Effector memory CD8-positive, alpha-beta T cell (primary cell): ENCODE measurements around the gene PTPRF.

Experiments used
- ATAC-seq: fragments of 150-1000 bp; cut with Tn5 transposase; replicated peaks from 2 replicates; pipeline ENCODE4 v1.10.0; 2021; ENCODE audit warnings: mild to moderate bottlenecking, moderate library complexity
- DNase-seq, 3 experiments: peaks; one replicate each; pipeline ENCODE4 v3.0.0; 2021
- H3K27ac Mint-ChIP-seq, 2 donors: one replicate each; pipeline ENCODE4 v1.8.0; 2022; ENCODE audit warnings: mild to moderate bottlenecking in 2 of 2, mixed read lengths in 2 of 2, moderate library complexity in 2 of 2
- H3K27me3 Mint-ChIP-seq, 2 donors: one replicate each; pipeline ENCODE4 v1.8.0; 2022; ENCODE audit warnings: mixed read lengths in 2 of 2
- H3K36me3 Mint-ChIP-seq: one replicate; pipeline ENCODE4 v1.8.0; 2022; ENCODE audit warnings: mild to moderate bottlenecking, moderate library complexity, mixed read lengths; ENCODE audit not compliant: insufficient read depth
- H3K4me1 Mint-ChIP-seq, 2 donors: one replicate each; pipeline ENCODE4 v1.8.0; 2022; ENCODE audit warnings: low read depth in 2 of 2, mixed read lengths in 2 of 2
- H3K4me3 Mint-ChIP-seq, 2 donors: one replicate each; pipeline ENCODE4 v1.8.0; 2022; ENCODE audit warnings: mild to moderate bottlenecking in 2 of 2, mixed read lengths in 2 of 2, moderate library complexity in 2 of 2
- H3K9me3 Mint-ChIP-seq, 2 donors: one replicate each; pipeline ENCODE4 v1.8.0; 2022; ENCODE audit warnings: mixed read lengths in 2 of 2

The PTPRF gene

GRCh38 chr1:43536196-43536863 lies 5.6 kb downstream of the PTPRF start:
- H3K4me3 Mint-ChIP-seq, result no peak overlapping the region
- ATAC-seq, result no peak
- no peaks in the 10 kb centered on the region for H3K36me3 Mint-ChIP-seq
- peaks cover 4% of the 10 kb centered on the region in 2 donors for H3K4me1 Mint-ChIP-seq
- DNase-seq, result no peak
- H3K27ac Mint-ChIP-seq, result no peak overlapping the region
- peaks cover 17 to 26% of the 10 kb centered on the region in 2 donors for H3K27me3 Mint-ChIP-seq
- no peaks in the 10 kb centered on the region for H3K9me3 Mint-ChIP-seq

DNA sequence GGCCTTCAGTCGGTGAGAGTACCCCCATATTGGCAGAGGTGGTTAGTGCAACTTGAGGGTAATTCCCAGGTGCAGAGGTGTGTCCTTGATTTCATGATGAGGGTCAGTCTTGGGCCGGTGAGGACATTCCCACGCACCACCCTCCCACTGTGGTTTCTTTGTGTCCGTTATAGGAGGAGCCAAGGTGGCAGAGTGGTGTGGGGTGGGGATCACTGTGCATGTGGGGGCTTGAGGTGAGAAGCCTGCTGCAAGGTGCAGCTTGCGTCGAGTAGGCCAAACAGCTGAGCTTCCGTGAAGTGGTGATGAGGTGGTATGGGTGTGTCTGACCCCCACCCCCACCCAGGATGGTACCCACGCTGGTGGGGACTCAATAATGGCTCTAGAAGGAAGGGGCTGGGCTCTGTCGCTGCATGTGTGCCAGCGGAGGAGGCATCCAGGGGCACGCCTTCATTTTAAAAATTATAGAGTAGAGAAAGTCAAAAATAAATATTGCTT lies 6.2 kb downstream of the PTPRF start:
- H3K27me3 Mint-ChIP-seq, result peaks cover 13 to 21% of the 10 kb centered on the region in 2 donors

DNA sequence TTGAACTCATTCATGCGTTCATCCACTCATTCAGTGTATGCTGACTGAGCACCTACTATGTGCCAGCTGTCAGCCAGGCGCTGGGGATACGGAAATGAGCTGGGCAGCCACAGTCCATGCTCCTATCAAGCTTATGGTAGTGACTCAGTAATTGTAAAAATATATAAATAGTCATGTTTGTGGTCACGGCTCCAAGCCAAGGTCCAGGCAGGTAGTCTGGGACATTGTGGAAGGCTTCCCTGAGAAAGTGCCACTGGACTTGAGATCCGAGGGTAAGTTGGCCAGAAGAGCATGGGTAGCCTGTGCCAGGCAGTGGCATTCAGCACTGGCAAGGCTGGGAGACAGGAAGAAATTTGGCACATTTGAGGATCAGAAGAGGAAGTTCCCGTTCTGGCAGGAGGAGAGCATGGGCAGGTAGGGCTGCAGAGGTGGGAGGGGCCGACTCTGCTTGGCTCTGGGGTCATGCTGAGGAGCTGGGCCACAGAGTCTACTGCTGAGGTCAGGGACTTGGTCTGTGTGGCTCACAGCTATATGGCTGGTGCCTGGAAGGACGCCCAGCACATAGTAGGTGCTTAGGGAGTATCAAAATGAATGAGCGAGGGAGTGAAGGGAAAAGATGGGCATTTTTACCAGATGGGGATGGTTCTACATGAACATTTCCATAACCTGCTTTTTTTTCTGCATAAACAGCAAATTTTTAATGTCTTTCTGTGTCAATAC lies 6.9 kb downstream of the PTPRF start:
- H3K36me3 Mint-ChIP-seq, result no peaks in the 10 kb centered on the region
- H3K9me3 Mint-ChIP-seq, result no peaks in the 10 kb centered on the region
- no peak overlapping the region for H3K27ac Mint-ChIP-seq
- ATAC-seq, result no peak
- no peak overlapping the region for H3K4me3 Mint-ChIP-seq
- no peak for DNase-seq
- H3K27me3 Mint-ChIP-seq, result peaks cover 6 to 14% of the 10 kb centered on the region in 2 donors
- no peaks in the 10 kb centered on the region for H3K4me1 Mint-ChIP-seq

More for the DNA sequence above, 6.2 kb downstream of the PTPRF start:
- Mint-ChIP-seq H3K36me3 (no peaks in the 10 kb centered on the region), H3K4me3 (no peak overlapping the region), H3K9me3 (no peaks in the 10 kb centered on the region), H3K4me1 (peaks cover 1% of the 10 kb centered on the region in 2 donors), H3K27ac (no peak overlapping the region)
- DNase-seq (no peak), ATAC-seq (no peak)

- Mint-ChIP-seq H3K4me3 (no peak overlapping the region), H3K4me1 (no peaks in the 10 kb centered on the region), H3K36me3 (no peaks in the 10 kb centered on the region), H3K27ac (no peak overlapping the region), H3K27me3 (peaks cover 1 to 9% of the 10 kb centered on the region in 2 donors), H3K9me3 (no peaks in the 10 kb centered on the region)
- ATAC-seq, result no peak
- DNase-seq, result no peak
Measured at GRCh38 chr1:43538143-43538487, 7.4 kb downstream of the PTPRF start.

GRCh38 chr1:43538969-43539368 lies 8.3 kb downstream of the PTPRF start:
- peaks cover 0 to 8% of the 10 kb centered on the region in 2 donors for H3K27me3 Mint-ChIP-seq
- H3K9me3 Mint-ChIP-seq, result no peaks in the 10 kb centered on the region
- no peaks in the 10 kb centered on the region for H3K36me3 Mint-ChIP-seq
- no peak overlapping the region for H3K27ac Mint-ChIP-seq
- ATAC-seq (no peak), DNase-seq (no peak)
- H3K4me3 Mint-ChIP-seq, result no peak overlapping the region
- no peaks in the 10 kb centered on the region for H3K4me1 Mint-ChIP-seq

DNA sequence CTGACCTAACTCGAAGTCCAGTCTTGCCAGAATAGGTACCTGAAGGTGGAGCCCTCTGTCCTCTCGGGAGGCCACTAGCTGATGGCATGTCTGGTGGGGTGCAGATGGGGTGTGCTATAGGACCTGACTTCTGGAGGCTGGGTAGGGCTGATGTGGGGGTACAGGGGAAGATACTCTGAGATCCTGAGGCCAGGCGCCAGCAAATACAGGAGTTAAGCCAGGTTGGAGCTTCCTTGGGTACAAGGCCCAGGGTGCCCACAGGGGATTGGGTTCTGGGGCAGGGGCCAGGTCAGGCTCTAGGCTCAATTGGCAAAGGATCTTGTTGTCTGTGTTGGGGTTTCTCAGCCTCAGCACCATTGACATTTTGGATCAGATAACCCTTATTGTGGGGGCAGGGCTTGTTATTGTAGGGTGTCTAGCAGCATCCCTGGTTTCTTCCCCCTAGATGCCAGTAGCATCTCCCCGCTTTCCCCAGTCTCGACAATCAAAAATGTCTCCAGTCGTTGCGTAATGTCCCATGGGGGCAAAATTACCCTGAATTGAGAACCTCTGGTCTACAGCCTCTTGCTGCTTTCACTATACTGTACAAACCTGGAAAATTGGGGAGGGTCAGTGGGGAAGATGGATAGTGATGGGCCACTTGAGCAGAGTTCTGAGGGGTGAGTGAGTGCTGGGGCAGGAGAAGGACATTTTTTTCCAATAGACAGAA lies 9.2 kb downstream of the PTPRF start:
- H3K4me1 Mint-ChIP-seq, result no peaks in the 10 kb centered on the region
- H3K27me3 Mint-ChIP-seq, result peaks cover 0 to 10% of the 10 kb centered on the region in 2 donors
- H3K9me3 Mint-ChIP-seq, result no peaks in the 10 kb centered on the region
- peaks cover under 1% of the 10 kb centered on the region for H3K36me3 Mint-ChIP-seq
- H3K4me3 Mint-ChIP-seq, result no peak overlapping the region
- ATAC-seq (no peak), DNase-seq (no peak)
- H3K27ac Mint-ChIP-seq, result no peak overlapping the region

DNA sequence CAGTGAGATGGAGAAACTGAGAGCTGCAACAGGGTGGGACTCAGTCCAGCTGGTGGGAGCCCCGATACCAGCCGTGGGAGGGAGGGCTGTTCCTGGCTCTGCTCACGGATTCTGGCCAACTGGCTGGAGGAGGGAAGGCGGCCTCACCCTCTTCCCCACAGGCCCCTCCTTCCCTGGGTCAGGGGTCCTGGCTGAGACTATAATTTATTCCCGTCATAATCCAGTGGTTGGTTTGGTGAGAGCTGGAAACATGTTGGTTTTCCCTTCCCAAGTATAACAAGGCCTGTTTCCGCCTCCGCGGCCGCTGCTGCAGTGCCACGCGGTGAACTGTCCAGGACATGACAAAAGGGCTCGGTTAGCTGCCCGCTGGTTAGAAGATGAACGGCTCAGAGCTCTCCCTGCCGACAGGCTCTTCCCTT lies 10.0 kb downstream of the PTPRF start:
- no peaks in the 10 kb centered on the region for H3K9me3 Mint-ChIP-seq
- no peaks in the 10 kb centered on the region for H3K4me1 Mint-ChIP-seq
- peaks cover 0 to 16% of the 10 kb centered on the region in 2 donors for H3K27me3 Mint-ChIP-seq
- DNase-seq, result no peak
- H3K27ac Mint-ChIP-seq, result no peak overlapping the region
- no peak for ATAC-seq
- H3K4me3 Mint-ChIP-seq, result no peak overlapping the region
- H3K36me3 Mint-ChIP-seq, result peaks cover 2% of the 10 kb centered on the region

- Mint-ChIP-seq H3K4me1 (no peaks in the 10 kb centered on the region), H3K27me3 (peaks cover 0 to 16% of the 10 kb centered on the region in 2 donors), H3K36me3 (peaks cover 2% of the 10 kb centered on the region), H3K9me3 (no peaks in the 10 kb centered on the region), H3K4me3 (no peak overlapping the region), H3K27ac (no peak overlapping the region)
- no peak for DNase-seq
- ATAC-seq, result no peak
Measured at GRCh38 chr1:43541141-43541540, 10.5 kb downstream of the PTPRF start.

- DNase-seq (no peak), ATAC-seq (no peak)
- Mint-ChIP-seq H3K36me3 (peaks cover 5% of the 10 kb centered on the region), H3K27me3 (peaks cover 0 to 22% of the 10 kb centered on the region in 2 donors), H3K4me3 (no peak overlapping the region), H3K9me3 (no peaks in the 10 kb centered on the region), H3K4me1 (no peaks in the 10 kb centered on the region), H3K27ac (no peak overlapping the region)
Measured at GRCh38 chr1:43541721-43542401, 11.2 kb downstream of the PTPRF start.

DNA sequence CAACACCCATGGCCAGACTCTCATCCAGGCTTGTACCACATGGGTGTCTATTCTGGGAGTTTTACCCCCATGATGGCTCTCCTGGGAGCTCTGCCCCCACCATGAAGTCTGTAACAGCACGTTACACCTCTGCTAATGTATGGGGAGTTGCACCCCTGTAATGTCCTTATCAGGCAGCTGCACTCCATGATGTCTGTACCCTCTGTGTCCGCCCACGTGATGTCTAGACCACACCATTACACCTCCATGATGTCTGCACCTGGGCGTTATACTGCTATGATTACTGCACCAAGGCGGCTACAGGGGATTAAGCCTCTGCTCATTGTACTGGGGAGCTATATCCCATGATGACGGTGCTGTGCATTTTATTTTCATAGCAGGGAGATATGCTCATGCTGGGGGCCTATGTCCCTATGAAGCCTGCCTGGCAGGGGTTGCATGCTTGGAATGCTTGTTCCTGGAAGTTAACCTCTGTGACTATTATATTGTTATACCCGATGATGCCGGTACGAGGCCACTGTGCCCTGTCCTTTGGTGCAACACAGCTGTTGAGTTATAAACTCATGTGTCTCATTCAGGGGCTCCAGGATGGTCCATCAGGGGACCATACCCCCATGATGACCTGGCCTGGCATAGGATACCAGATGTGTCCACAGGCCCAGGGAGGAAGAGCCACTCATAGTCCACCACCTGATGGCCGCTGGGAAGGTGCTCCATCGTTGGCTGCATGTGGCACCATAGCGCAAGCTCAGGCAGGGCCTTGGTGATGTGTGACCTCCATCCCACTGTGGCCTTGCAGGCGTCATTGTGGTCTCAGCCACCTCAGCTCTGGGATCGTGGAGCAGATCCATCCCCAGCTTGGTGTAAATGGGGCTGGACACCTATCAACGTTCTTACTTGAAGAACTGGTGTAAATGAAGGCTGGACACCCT lies 12.1 kb downstream of the PTPRF start:
- Mint-ChIP-seq H3K27me3 (peaks cover 0 to 26% of the 10 kb centered on the region in 2 donors), H3K9me3 (no peaks in the 10 kb centered on the region), H3K36me3 (peaks cover 6% of the 10 kb centered on the region), H3K4me3 (no peak overlapping the region), H3K27ac (no peak overlapping the region), H3K4me1 (no peaks in the 10 kb centered on the region)
- ATAC-seq (no peak), DNase-seq (no peak)

- Mint-ChIP-seq H3K4me1 (no peaks in the 10 kb centered on the region), H3K27ac (no peak overlapping the region)
- DNase-seq, result no peak
Measured at GRCh38 chr1:43543567-43543966, 12.9 kb downstream of the PTPRF start.

GRCh38 chr1:43545339-43545694 lies 14.6 kb downstream of the PTPRF start:
- Mint-ChIP-seq H3K4me1 (peaks cover under 1 to 5% of the 10 kb centered on the region in 2 donors), H3K27me3 (peaks cover 1 to 33% of the 10 kb centered on the region in 2 donors), H3K36me3 (peaks cover 6% of the 10 kb centered on the region), H3K9me3 (no peaks in the 10 kb centered on the region), H3K27ac (no peak overlapping the region), H3K4me3 (no peak overlapping the region)
- ATAC-seq (no peak), DNase-seq (no peak)

More at GRCh38 chr1:43543567-43543966, 12.9 kb downstream of the PTPRF start:
- ATAC-seq, result no peak
- H3K36me3 Mint-ChIP-seq, result peaks cover 6% of the 10 kb centered on the region
- no peaks in the 10 kb centered on the region for H3K9me3 Mint-ChIP-seq
- H3K4me3 Mint-ChIP-seq, result no peak overlapping the region
- H3K27me3 Mint-ChIP-seq, result peaks cover 0 to 29% of the 10 kb centered on the region in 2 donors
